ENCODE measurements around the gene DNASE1L3. TPM values are rescaled to one million over a fixed set of nuclear protein-coding genes. Genes with fewer than 3 reads are reported as not detected.

The DNASE1L3 gene
- total and polyA plus RNA-seq, 2 of the 8 experiments (the other 6 are each of a cell fraction or from before 2014, with no cell fraction given) = not detected

- CTCF ChIA-PET (ENCODE audit: partially characterized antibody) = interaction anchor here (0.7 to 2.7 kb wide), 6 partner anchors 8 to 65 kb away, joined by 3 to 12 read pairs (median 3); no protein-coding TSS in a partner anchor
- WGBS, 2 experiments (ENCODE audit: extremely low coverage in 1 of 2, insufficient coverage in 1 of 2, insufficient read length in 1 of 2, insufficient replicate concordance in 2 of 2, low coverage in 1 of 2, low lambda C conversion rate in 2 of 2, missing lambda C conversion rate in 1 of 2) = 81% methylated on average over 1 of the region's 1 CpG; no CpG with 5 or more reads in 1 of the 2 experiments
- TF ChIP-seq TEAD4 (IDR thresholded peaks at IDR 0.05; ENCODE audit: low read depth, low read length) (no peak), BACH1 (IDR thresholded peaks at IDR 0.05; ENCODE audit: low read length) (no peak), SP1 (IDR thresholded peaks at IDR 0.05; ENCODE audit: low read depth, low read length) (no peak), POLR2AphosphoS5 (IDR thresholded peaks at IDR 0.05; ENCODE audit: low read depth, low read length) (no peak), JUND (IDR thresholded peaks at IDR 0.05; ENCODE audit: low read length) (no peak), CTCF (IDR thresholded peaks at IDR 0.05; ENCODE audit: control extremely low read depth in 1 of 3, insufficient read depth in 1 of 3, low read depth in 1 of 3, low read length in 3 of 3) (no peak), CREB1 (IDR thresholded peaks at IDR 0.05) (no peak), RNF2 (IDR thresholded peaks at IDR 0.05; ENCODE audit: borderline replicate concordance, low read depth, low read length, missing control alignments, poor library complexity, severe bottlenecking) (no peak), EGR1 (IDR thresholded peaks at IDR 0.05; ENCODE audit: borderline replicate concordance, low read depth, low read length) (no peak), KDM4A (IDR thresholded peaks at IDR 0.05; ENCODE audit: low read depth, low read length, severe bottlenecking) (no peak), CEBPB (IDR thresholded peaks at IDR 0.05; ENCODE audit: low read depth, low read length) (no peak), SUZ12 (IDR thresholded peaks at IDR 0.05; ENCODE audit: low read length) (no peak)
Observed at GRCh38 chr3:58242340-58242739, 31.6 kb upstream of the DNASE1L3 start.

More at GRCh38 chr3:58242340-58242739, 31.6 kb upstream of the DNASE1L3 start:
- Histone ChIP-seq H2BK20ac (ENCODE audit: low read length) (no peak overlapping the region), H3K18ac (ENCODE audit: extremely low read depth, low read length) (no peak overlapping the region), H3K9ac (replicated peaks in 1 of 4; ENCODE audit: extremely low read depth in 1 of 4, low read depth in 3 of 4, low read length in 3 of 4) (no peak overlapping the region; a peak in 1 of 7 replicates), H2BK5ac (ENCODE audit: low read depth, low read length) (no peak overlapping the region), H4K5ac (ENCODE audit: insufficient read length, low read depth, low read length) (no peak overlapping the region), H3K27ac (ENCODE audit: low read depth, low read length) (no peak overlapping the region), H3K4ac (replicated peaks; ENCODE audit: insufficient read length, low read depth, low read length) (no peak overlapping the region), H3K4me1 (replicated peaks in 1 of 4; ENCODE audit: control insufficient read depth in 3 of 4, insufficient read depth in 4 of 4, low read length in 3 of 4) (peaks cover 0 to 6% (median 0%) of the 10 kb centered on the region in 4 experiments; a peak in 3 of 7 replicates), H3K4me2 (ENCODE audit: insufficient read depth in 1 of 2, low read depth in 2 of 2, low read length in 2 of 2) (no peak overlapping the region), H2AK5ac (ENCODE audit: low read depth, low read length) (no peak overlapping the region), H3K23ac (ENCODE audit: insufficient read length) (no peak overlapping the region), H2AFZ (ENCODE audit: low read length) (no peak overlapping the region), H3K9me3 (ENCODE audit: insufficient read depth in 2 of 2, low read depth in 1 of 2, low read length in 1 of 2) (no peaks in the 10 kb centered on the region), H2BK12ac (ENCODE audit: low read depth, low read length) (no peak overlapping the region), H3K4me3 (ENCODE audit: extremely low read depth in 1 of 4, insufficient read depth in 2 of 4, low read depth in 3 of 4, low read length in 4 of 4) (no peak overlapping the region), H2BK120ac (replicated peaks; ENCODE audit: low read depth, low read length) (no peak overlapping the region), H3K23me2 (ENCODE audit: low read depth, low read length) (peaks cover 6% of the 10 kb centered on the region; the same call in 1 of the 2 replicates), H3K27me3 (replicated peaks in 1 of 4; ENCODE audit: control insufficient read depth in 3 of 4, extremely low read depth in 1 of 4, insufficient read depth in 3 of 4, low read length in 3 of 4) (peaks cover 2 to 16% (median 14%) of the 10 kb centered on the region in 4 experiments), H4K91ac (replicated peaks; ENCODE audit: insufficient read length, low read length) (no peak overlapping the region), H4K8ac (ENCODE audit: extremely low read depth, insufficient read depth, low read length) (no peak overlapping the region), H3K79me2 (ENCODE audit: control insufficient read depth in 1 of 2, insufficient read depth in 2 of 2, low read length in 2 of 2) (no peaks in the 10 kb centered on the region), H4K20me1 (replicated peaks in 1 of 2; ENCODE audit: control insufficient read depth in 1 of 2, insufficient read depth in 2 of 2, low read length in 2 of 2) (peaks cover 0 to 2% of the 10 kb centered on the region in 2 experiments), H2BK15ac (ENCODE audit: low read length) (no peak overlapping the region), H3K14ac (ENCODE audit: insufficient read length) (no peak overlapping the region), H3K79me1 (ENCODE audit: low read depth, low read length) (no peaks in the 10 kb centered on the region), H3K36me3 (ENCODE audit: control insufficient read depth in 2 of 4, insufficient read depth in 4 of 4, low read length in 3 of 4) (no peaks in the 10 kb centered on the region), H3K56ac (replicated peaks; ENCODE audit: insufficient read length, low read depth, low read length) (no peak overlapping the region)
- no peak for DNase-seq (ENCODE audit: low read depth in 1 of 2, low spot score in 2 of 2)
- no peak for FAIRE-seq
- POLR2A ChIA-PET (ENCODE audit: partially characterized antibody) = interaction anchor here (1.6 kb wide), 1 partner anchor 64 kb away, joined by 4 read pairs; the partner anchor contains the start of genes HTD2 and RPP14

Data from H1 (cell line).